Activated CD4-positive, alpha-beta T cell treated with anti-CD3 and anti-CD28 coated beads, Interleukin-2, amount 50 U/mL, for 4 hours (primary cell): ENCODE results near the gene MIR17HG.
"Not testable (repeated sequence)": the region's sequence is repeated elsewhere in the genome, so short reads cannot be mapped to it uniquely, and the experiment has no call there.

Experiments
- DNase-seq, 2 experiments: peaks; one replicate each; pipeline ENCODE4 v3.0.0-alpha.2; 2020

MIR17HG gene

GRCh38 chr13:91347202-91347995 is at the start of gene MIR17HG:
MIR17HG (plus strand) TSS chr13:91347687.
- peak; percentile 86 to 87 for DNase-seq

GRCh38 chr13:91298060-91298459 is 49.4 kb upstream of the MIR17HG start:
- DNase-seq = no peak

- DNase-seq = no peak
Observed at GRCh38 chr13:91302111-91302510, 45.4 kb upstream of the MIR17HG start.

GRCh38 chr13:91303031-91303430 is 44.5 kb upstream of the MIR17HG start:
- no peak for DNase-seq

- DNase-seq = no peak
Observed at GRCh38 chr13:91304741-91305140, 42.7 kb upstream of the MIR17HG start.

GRCh38 chr13:91305652-91306051 is 41.8 kb upstream of the MIR17HG start:
- DNase-seq = no peak

- DNase-seq = no peak
Observed at GRCh38 chr13:91307887-91308286, 39.6 kb upstream of the MIR17HG start.

- DNase-seq = no peak
Observed at GRCh38 chr13:91308299-91308698, 39.2 kb upstream of the MIR17HG start.

- DNase-seq = no peak
Observed at GRCh38 chr13:91311491-91311890, 36.0 kb upstream of the MIR17HG start.

- no peak for DNase-seq
Observed at GRCh38 chr13:91312324-91312723, 35.2 kb upstream of the MIR17HG start.

- no peak for DNase-seq
Observed at GRCh38 chr13:91313103-91313502, 34.4 kb upstream of the MIR17HG start.

GRCh38 chr13:91313581-91313980 is 33.9 kb upstream of the MIR17HG start:
- DNase-seq = no peak

GRCh38 chr13:91314888-91315287 is 32.6 kb upstream of the MIR17HG start:
- DNase-seq = no peak

GRCh38 chr13:91318886-91319285 is 28.6 kb upstream of the MIR17HG start:
- DNase-seq = no peak

- no peak for DNase-seq
Observed at GRCh38 chr13:91319996-91320395, 27.5 kb upstream of the MIR17HG start.

GRCh38 chr13:91320990-91321389 is 26.5 kb upstream of the MIR17HG start:
- not testable (repeated sequence) for DNase-seq

- no peak for DNase-seq
Observed at GRCh38 chr13:91323349-91323748, 24.1 kb upstream of the MIR17HG start.

- no peak for DNase-seq
Observed at GRCh38 chr13:91326146-91326545, 21.3 kb upstream of the MIR17HG start.

GRCh38 chr13:91328726-91329125 is 18.8 kb upstream of the MIR17HG start:
- DNase-seq = no peak

GRCh38 chr13:91329733-91330132 is 17.8 kb upstream of the MIR17HG start:
- no peak for DNase-seq

- no peak for DNase-seq
Observed at GRCh38 chr13:91331047-91331915, 16.2 kb upstream of the MIR17HG start.

GRCh38 chr13:91346062-91346461 is 1.4 kb upstream of the MIR17HG start:
- DNase-seq = no peak

- DNase-seq = peak; percentile 50 to 52
Observed at GRCh38 chr13:91346850-91347201, 661 bp upstream of the MIR17HG start.
